Hematopoietic multipotent progenitor cell treated with erythropoietin and hydrocortisone succinate and interleukin-3 and kit ligand, for 8 days (in vitro differentiated cells): ENCODE results near the gene ZNF12.

Source experiments
- DNase-seq: peaks from one replicate; pipeline ENCODE4 v3.0.0-alpha.2; 2015

The ZNF12 gene

DNA sequence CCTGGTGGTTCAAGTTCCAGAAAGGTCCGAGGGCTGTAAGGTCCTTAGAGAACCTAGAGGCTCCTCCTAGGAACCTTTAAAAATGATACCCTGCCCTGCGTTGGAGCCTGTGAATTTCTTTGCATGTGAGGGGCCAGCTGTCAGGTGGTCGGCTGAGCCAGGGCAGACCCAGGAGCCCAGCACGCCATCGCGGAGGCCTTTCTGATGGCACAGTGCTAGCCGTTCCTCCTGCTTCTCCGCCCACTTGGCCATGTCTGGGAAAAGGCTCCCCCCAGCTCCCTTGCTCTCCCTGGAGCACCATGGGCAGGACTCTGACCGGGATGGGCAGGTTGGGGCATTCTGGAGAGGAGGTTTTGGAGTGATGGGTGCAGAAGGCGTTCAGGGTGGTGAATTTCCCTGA, 62.0 kb downstream of the ZNF12 start:
- no peak for DNase-seq

DNA sequence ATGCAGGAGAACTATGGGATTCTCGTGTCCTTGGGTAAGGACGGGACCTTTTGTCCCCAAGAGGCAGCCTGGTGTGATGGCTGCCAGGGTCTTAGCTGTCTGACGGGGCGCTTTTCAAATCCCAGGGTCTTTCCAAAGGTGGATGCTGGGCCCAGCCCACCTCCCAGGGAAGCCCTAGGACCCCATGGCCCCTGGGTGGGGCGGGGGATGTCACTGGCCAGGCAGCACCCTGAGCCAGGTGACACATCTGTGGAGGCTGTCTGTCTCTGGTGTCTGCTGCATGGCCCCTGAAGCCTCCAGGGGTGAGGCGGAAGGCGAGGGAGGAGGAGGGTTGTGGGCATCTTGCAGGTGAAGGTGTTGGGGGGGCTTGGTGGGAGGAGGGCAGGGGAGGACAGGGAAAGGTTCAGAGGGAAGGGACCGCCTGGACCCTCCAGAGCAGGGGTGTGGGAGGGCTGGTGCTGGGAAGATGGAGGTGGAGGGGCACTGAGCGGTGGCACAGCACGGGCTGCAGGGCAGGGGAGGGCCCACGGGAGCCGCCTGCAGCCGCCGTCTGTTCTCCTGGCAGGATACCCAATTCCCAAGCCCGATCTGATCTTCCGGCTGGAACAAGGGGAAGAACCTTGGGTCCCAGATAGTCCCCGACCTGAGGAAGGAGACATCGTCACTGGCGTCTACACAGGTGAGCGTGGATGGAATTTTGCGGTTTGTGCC, 62.7 kb downstream of the ZNF12 start:
- DNase-seq, result no peak

DNA sequence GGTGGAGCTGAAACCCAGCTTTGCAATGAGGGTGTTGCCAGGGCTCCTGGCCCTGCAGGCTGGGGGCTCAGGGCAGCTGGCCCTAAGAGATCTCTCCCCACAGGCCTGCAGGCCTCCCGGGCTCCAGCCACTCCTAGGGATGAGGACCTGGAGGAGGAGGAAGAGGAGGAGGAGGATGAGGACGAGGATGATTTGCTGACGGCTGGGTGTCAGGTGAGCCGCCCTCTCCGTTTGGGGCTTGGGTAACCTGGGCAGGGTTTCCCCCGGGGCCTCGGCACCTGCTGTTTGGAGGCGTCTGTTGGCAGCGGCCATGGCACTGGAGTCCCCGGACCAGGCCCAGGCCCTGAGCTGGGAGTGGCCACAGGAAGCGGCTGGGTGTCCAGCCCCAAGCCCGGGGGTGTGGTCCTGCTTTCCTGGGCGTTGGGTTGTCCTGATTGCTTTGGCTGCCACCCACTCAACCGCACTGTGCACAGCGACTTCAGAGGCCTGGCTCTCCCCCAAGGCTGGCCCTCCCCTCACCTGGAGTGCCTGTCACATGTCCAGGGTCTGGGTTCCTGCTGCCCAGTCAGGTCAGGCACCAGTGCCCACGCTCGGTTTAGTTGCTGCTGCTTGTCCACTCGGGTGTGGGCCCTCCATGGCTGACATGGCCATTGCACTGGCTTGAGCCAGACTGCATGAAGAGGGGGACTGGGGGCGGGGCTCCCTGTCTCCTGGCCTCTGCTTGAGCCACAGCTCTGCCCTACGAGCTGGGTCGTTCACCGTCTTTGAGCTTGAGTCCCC, 63.7 kb downstream of the ZNF12 start:
- DNase-seq, result no peak

DNA sequence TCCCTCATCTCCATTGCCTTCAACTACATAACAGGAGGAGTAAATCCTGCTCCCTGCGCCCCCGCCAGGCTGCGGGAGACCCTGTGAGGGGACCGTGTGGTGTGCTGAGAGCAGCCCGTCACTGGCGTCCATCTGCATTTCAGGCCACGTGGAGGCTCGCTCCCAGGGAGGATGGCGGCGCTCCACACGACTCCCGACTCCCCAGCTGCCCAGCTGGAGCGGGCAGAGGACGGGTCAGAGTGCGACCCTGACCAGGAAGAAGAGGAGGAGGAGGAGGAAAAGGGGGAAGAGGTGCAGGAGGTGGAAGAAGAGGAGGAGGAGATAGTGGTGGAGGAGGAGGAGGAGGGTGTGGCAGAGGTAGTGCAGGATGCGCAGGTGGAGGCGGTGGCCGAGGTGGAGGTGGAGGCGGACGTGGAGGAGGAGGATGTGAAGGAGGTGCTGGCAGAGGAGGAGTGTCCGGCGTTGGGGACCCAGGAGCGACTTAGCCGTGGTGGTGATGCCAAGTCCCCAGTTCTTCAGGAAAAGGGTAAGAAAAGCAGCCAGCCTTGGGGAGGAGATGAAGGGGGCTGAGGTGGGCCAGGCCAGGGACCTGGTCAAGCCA, 64.4 kb downstream of the ZNF12 start:
- no peak for DNase-seq

DNA sequence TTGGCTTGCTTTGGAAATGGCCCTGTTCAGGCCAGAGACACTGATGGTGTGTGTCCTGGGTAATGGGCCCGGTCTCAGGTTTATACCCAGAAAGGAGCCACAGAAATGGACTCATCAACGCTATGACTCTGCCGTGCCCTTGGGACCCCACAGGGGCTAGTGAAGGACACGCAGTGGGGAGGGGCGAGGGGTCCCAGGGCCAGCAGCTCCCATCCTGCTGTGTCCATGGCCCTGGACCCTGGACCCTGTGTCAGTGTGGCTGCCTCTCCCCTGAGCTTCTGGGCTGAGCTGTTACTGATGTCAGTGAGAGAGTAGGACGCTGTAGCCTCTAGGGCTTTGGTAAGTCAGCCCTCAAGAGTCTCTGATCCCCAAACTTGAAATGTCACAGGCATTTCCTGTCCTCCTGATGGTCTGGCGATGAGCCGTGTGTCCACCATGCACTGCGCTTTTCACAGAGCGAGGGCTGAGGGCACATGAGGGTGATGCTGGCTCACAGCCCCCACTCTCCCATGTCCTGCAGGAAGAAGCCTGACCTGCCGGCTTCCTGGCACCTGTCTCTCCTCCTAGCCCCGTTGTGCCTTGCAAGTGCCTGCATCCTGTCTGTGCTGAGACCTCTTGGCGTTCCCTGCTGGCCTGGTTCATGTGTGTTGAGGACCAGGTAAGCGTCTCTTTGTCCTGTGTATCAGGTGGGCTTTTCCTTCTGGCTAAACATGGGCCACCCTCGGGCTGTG, 65.3 kb downstream of the ZNF12 start:
- DNase-seq, result no peak

DNA sequence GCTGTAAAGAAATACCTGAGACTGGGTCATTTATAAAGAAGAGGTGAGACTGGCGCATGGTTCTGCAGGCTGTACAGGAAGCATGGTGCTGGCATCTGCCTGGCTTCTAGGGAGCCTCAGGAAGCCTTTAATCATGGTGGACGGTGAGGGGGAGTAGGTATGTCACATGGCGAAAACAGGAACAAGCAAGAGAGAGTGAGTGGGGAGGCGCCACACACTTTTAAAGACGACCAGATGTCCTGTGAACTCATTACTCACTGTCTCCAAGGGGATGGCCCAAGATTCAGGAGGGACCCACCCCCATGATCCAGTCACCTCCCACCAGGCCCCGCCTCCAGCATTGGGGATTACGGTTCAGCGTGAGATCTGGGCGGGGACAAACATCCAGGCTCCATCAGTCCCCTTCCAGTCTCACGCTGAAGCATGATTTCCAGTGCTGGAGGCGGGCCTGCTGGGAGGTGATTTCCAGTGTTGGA, 66.5 kb downstream of the ZNF12 start:
- DNase-seq, result peak; percentile 72

DNA sequence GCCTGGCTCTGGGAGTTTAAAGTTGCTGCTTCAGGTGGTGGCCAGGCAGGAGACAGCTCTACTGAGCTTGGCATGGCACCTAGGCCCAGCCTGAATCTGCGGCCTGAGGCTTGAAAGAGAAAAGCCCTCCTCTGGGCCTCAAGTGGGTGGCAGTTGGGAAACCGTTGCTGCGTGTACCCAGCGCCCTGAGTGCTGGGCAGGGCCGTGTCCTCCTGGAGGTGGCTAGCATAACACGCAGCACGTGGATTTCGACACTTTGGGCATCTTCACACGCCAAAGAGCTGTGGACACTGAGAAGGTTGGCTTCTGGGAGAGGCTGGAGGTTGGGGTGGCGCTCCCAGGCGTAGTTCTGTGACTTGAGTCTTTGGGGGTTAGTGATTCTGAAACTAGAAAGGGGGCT, 67.1 kb downstream of the ZNF12 start:
- no peak for DNase-seq

DNA sequence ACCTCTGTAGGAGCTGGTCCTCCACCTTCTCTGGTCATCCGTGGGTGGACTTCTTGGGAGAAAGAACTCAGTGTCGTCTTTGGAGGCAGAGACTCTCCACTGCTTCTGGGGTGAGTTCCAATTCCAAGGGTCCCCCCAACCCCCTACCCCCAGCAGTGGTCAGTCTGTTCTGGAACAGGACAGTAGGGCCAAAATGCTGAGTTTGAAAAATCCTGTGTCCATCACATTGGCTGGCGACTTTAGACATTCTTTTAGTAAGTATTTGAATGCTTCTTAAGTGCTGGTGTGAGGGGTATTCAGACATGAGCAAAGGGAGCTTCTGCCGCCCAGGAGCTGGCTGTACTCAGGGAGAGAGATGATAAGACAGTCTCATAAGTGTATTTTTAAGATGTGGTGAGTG, 67.7 kb downstream of the ZNF12 start:
- DNase-seq, result no peak
